A673 (cell line): ENCODE results near the gene TBCD.

ENCODE experiments used
- EZH2 ChIP-seq: fragments of 200-600 bp; sonication (generic); IDR thresholded peaks from 2 replicates; pipeline ENCODE4 v1.6.1; 2017; ENCODE audit warnings: borderline replicate concordance, low read depth, mild to moderate bottlenecking, mixed read lengths, antibody characterized with exemption, low read length; ENCODE audit not compliant: poor library complexity, severe bottlenecking
- TF ChIP-seq, protein P1 (sequence below): fragments of 300-800, 200-600 bp; sonication (generic); conservative IDR thresholded peaks from 2 replicates; pipeline ENCODE4 v1.5.1; 2017; ENCODE audit warnings: low read depth, mild to moderate bottlenecking, antibody characterized with exemption, low read length, moderate library complexity, mixed read lengths

GRCh38 chr17:82924812-82925211 lies 172.9 kb downstream of the TBCD start:
- TF ChIP-seq, protein P1, sequence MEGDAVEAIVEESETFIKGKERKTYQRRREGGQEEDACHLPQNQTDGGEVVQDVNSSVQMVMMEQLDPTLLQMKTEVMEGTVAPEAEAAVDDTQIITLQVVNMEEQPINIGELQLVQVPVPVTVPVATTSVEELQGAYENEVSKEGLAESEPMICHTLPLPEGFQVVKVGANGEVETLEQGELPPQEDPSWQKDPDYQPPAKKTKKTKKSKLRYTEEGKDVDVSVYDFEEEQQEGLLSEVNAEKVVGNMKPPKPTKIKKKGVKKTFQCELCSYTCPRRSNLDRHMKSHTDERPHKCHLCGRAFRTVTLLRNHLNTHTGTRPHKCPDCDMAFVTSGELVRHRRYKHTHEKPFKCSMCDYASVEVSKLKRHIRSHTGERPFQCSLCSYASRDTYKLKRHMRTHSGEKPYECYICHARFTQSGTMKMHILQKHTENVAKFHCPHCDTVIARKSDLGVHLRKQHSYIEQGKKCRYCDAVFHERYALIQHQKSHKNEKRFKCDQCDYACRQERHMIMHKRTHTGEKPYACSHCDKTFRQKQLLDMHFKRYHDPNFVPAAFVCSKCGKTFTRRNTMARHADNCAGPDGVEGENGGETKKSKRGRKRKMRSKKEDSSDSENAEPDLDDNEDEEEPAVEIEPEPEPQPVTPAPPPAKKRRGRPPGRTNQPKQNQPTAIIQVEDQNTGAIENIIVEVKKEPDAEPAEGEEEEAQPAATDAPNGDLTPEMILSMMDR, result no peak
- TF ChIP-seq EZH2, result no peak
